GM21515 (cell line): ENCODE data around the gene SLC6A12.
"Not testable (repeated sequence)": the region's sequence is repeated elsewhere in the genome, so short reads cannot be mapped to it uniquely, and the experiment has no call there.

Experiments used
- ATAC-seq: cut with Tn5 transposase; IDR thresholded peaks from one replicate; pipeline ENCODE4 v1.9.1; 2021; ENCODE audit not compliant: unreplicated experiment

The SLC6A12 gene

GRCh38 chr12:198705-199104 is 15.3 kb downstream of the SLC6A12 start:
- no peak for ATAC-seq

GRCh38 chr12:197911-198695 is 15.9 kb downstream of the SLC6A12 start:
- ATAC-seq = no peak

GRCh38 chr12:197347-197746 is 16.6 kb downstream of the SLC6A12 start:
- no peak for ATAC-seq

- no peak for ATAC-seq
Measured at GRCh38 chr12:196436-196835, 17.5 kb downstream of the SLC6A12 start.

- ATAC-seq = no peak
Measured at GRCh38 chr12:195951-196350, 18.0 kb downstream of the SLC6A12 start.

- ATAC-seq = no peak
Measured at GRCh38 chr12:195156-195555, 18.8 kb downstream of the SLC6A12 start.

GRCh38 chr12:194276-194675 is 19.7 kb downstream of the SLC6A12 start:
- no peak for ATAC-seq

- ATAC-seq = no peak
Measured at GRCh38 chr12:193261-193660, 20.7 kb downstream of the SLC6A12 start.

- no peak for ATAC-seq
Measured at GRCh38 chr12:191541-191940, 22.4 kb downstream of the SLC6A12 start.

GRCh38 chr12:190881-191280 is 23.1 kb downstream of the SLC6A12 start:
- no peak for ATAC-seq

- no peak for ATAC-seq
Measured at GRCh38 chr12:189622-189962, 24.4 kb downstream of the SLC6A12 start.

GRCh38 chr12:188910-189621 is 24.9 kb downstream of the SLC6A12 start:
- ATAC-seq = no peak

GRCh38 chr12:187986-188909 is 25.7 kb downstream of the SLC6A12 start:
- not testable (repeated sequence) for ATAC-seq

GRCh38 chr12:186006-186625 is 27.8 kb downstream of the SLC6A12 start:
- no peak for ATAC-seq

- ATAC-seq = no peak
Measured at GRCh38 chr12:185576-185955, 28.4 kb downstream of the SLC6A12 start.

GRCh38 chr12:184811-185575 is 29.0 kb downstream of the SLC6A12 start:
- ATAC-seq = no peak

GRCh38 chr12:182381-182892 is 31.5 kb downstream of the SLC6A12 start:
- no peak for ATAC-seq

- no peak for ATAC-seq
Measured at GRCh38 chr12:181921-182320, 32.0 kb downstream of the SLC6A12 start.

- ATAC-seq = no peak
Measured at GRCh38 chr12:180445-180844, 33.5 kb downstream of the SLC6A12 start.

- no peak for ATAC-seq
Measured at GRCh38 chr12:179885-180284, 34.1 kb downstream of the SLC6A12 start.
